Measurements from ENCODE around the gene TPRKB.
"Not testable (repeated sequence)": the region's sequence is repeated elsewhere in the genome, so short reads cannot be mapped to it uniquely, and the experiment has no call there.

TPRKB gene

DNA sequence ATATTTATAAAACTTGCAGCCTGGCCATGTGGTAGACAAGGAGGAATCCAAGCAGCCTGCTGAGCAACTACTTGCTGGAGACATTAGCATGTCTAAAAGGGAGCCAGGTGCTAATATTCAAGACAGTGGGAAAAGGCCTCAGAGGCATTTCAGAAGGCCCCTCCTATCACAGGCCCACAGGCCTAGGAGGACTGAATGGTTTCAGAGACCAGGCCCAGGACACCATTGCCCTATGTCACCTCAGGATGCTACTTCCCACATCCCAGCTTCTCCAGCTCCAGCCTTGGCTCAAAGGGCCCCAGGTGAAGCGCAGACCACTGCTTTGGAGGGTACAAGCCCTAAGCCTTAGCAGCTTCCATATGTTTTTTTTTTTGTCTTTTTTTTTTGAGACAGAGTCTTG, 39.0 kb downstream of the TPRKB start:
- DNase-seq = no peak

DNA sequence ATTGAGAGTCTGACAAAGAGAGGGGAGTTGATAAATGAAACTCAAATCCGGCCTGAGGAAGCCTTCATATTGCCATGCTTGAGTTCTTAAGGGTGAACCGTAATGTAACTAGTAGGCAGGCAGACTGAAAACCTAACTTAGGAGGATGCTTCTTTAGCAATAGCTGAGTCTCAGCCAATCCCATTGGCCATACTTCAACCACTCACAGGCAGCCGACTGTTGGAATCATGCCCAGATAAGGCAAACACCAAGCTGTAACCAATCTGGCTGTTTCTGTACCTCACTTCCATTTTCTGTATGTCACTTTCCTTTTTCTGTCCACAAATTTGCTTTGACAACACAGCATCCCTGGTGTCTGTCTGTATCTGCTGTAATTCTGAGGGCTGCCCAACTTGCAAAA, 39.5 kb downstream of the TPRKB start:
- DNase-seq = no peak

DNA sequence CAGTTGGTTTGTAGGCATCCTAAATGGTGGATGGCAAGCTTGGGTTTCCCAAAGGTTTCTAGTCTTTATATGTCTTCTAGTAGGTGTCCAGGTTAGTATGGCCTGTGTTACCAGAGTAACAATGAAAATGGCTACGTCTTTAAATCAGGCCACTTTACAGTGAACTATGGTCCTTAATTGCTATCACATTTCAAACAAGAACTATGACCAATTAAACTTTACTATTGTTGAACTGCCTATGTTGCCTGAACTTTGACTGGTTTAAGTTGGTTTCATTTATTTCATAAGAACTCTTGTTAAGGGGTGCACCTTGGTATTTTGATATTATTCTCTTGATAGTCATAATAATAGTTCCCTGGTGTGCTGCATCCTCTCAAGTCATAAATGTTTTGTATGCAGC, 40.2 kb downstream of the TPRKB start:
- DNase-seq = not testable (repeated sequence)

DNA sequence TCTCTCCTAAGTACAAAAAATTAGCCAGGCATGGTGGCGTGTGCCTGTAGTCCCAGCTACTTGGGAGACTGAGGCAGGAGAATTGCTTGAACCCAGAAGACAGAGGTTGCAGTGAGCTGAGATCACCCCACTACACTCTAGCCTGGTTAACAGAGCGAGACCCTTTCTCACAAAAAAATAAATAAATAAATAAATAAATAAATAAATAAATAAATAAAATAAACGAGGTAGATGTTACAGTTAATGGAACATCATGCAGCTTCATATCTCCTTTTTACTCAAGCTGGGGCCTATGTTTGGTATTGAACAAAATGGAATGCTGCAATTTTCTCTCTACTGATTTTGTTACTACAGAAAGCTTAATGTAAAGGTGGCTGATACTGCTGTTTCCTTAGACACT, 40.6 kb downstream of the TPRKB start:
- not testable (repeated sequence) for DNase-seq

DNA sequence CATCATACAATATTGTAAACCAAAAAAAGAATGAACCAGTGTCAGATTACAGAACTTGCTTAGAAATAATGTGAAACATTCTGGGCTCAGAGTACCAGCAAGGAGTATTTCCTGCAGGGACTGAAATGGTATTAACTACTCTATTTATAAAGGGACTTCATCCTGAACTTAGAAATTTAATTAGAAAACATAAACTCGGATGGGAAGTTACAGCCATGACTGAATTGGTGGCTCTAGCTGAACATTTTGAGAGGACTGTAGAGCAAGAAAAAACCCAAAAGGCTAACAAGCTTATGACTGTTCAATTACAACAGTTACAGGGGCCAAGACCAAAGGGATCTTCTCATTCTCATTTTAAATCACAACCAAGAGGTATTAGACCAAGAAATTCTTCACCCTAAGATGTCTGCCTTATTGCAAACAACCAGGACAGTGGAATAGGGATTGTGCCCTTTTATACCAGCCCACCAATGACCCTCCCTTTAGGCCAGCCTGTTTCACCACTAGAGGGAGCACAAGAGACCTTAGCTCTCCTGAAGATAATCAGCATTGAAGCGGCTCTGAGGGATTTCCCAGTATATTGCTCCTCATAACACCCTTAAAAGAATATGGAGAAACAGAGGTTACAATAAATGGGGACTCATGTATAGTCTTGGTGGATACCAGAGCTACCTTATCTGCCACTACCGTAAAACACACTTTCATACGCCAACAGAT, 46.6 kb downstream of the TPRKB start:
- DNase-seq = not testable (repeated sequence)

DNA sequence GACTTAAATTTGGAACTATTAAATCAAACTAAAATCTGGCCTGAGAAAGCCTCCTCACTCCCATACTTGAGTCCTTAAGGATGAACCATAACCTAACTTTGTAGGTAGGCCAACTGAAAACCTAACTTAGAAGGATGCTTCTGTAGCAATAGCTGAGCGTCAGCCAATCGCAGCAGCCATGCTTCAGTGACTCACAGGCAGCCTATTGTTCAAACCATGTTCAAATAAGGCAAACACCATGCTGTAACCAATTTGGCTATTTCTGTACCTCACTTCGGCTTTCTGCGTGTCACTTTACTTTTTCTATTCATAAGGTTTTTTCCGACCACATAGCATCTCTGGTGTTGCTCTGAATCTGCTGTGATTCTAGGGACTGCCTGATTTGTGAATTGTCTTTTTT, 48.7 kb downstream of the TPRKB start:
- not testable (repeated sequence) for DNase-seq

DNA sequence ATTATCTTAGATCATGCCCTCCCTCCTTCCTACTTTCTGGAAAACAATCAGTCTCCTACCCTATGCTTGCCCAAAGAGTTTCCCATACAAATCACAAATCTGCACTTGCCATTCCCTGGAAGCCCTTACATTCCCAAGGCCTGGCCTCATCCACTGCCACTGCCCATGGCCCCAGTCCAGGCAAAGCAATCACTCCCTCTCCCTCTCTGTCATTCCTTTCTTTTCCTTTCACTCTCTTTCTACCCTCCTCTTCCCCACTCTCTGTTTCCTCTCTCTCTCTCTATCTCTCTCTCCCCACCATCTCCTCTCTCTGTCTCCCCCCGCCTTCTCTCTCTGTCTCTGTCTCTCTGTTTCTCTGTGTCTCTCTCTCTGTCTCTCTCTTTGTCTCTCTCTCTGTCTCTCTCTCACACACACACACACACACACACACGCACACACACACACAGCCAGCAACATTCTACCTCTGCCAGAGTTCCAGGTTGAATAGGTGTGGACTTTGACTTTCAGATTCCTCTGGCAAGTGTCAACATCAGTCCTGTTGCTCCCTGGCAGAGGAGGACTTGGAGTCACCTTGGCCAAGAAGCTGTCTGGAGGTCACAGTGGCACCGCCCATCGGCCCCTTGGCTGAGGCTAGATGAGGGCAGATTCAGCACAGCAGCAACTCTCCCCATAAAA, 51.2 kb downstream of the TPRKB start:
- DNase-seq = no peak

DNA sequence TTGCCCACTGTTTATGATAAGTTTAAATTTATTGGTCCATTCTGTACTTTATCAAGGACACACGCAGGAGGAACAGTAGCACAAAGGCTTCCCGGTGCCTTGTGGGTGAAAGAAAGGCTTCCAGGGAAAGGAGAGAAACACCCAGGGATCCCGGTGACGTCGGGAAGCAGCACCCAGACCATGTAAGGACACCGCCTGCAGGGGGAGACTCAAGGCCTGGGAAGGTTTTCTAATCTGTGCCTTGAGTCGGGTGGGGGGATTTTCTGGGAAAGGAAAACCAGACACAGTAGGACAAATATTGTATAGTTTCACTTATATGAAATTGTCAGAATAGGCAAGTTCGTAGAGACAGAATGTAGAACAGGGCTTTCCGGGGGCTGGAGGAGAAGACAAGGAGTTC, 52.2 kb downstream of the TPRKB start:
- not testable (repeated sequence) for DNase-seq

DNA sequence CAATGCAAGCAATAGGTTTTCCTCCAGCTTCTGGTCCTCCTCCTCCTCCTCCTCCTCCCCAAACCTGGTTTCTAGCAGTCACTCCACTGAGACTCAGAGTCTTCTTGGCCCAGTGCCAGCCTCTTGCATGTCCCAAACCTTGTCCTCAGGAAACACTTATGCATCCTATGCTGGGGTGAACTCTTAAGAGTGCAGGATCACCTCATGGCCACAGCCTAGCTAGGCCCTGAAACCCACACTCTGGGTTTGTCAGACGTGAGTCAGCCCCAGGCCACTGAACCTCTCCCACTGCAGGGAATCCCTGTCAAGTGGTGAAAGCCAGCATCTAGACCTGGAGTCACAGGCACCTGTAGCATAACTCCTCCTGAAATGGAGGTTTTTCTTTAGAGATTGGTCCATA, 52.8 kb downstream of the TPRKB start:
- DNase-seq = not testable (repeated sequence)

DNA sequence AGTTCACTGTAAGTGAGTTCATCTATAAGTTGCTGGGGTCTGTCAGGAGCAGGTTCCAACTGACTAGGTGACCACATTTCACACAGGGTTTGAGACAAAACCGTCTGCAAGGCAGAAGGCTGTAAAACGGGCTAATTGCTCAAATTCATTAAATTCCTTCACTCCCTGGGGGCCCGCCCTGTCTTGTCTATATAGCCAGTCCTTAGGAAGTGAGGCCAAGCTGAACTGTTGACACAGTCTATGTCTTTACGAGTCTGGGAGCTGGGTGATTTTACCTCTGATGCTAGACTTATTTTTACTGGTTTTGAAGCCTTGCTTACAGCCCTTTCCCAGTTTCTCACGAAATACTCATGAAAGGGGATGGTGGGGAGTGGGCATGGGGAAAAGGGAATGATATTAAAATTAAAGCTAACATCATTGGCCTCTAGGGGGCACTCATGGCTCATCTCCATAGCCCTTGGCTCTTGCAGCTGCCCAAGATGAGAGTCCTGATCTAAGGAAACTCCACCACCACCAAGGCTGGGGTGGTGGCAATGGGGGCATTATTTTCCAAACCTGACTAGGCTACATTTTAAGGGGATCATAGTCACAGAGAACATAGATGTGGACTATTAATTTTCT, 57.1 kb downstream of the TPRKB start:
- DNase-seq = not testable (repeated sequence)
